RWPE1 (cell line): ENCODE results near the gene TARBP1.

Experiments
- CTCF ChIA-PET: fragments of 350-600 bp; sonication (Branson Sonifier 250); formaldehyde crosslinking; extraction: SDS; loops from one replicate; lab custom pipeline; 2021; lab: Yijun Ruan, JAX
- POLR2A ChIA-PET: fragments of 400-600 bp; formaldehyde crosslinking; extraction: SDS; loops from one replicate; lab custom pipeline; 2020; ENCODE audit warnings: antibody characterized with exemption; ENCODE audit not compliant: low non-redundant PET; lab: Yijun Ruan, JAX
- DNase-seq: peaks from one replicate; pipeline ENCODE4 v3.0.0; 2012; ENCODE audit warnings: low spot score
- H3K27ac ChIP-seq: fragments of 450-650 bp; 2 replicates; pipeline ENCODE4 v1.5.1; 2017
- CTCF ChIP-seq: fragments of 450-650 bp; conservative IDR thresholded peaks from 2 replicates; pipeline ENCODE4 v1.5.1; 2017; ENCODE audit warnings: low read depth, mild to moderate bottlenecking

TARBP1 gene

GRCh38 chr1:234434706-234435105 is 44.3 kb downstream of the TARBP1 start:
- DNase-seq: no peak
- H3K27ac ChIP-seq: no peak overlapping the region
- CTCF ChIA-PET: no interaction called here
- no peak for TF ChIP-seq CTCF
- POLR2A ChIA-PET: no interaction called here

- H3K27ac ChIP-seq: no peak overlapping the region
- DNase-seq: peak; percentile 46
- POLR2A ChIA-PET: no interaction called here
- no peak for TF ChIP-seq CTCF
- CTCF ChIA-PET: no interaction called here
Observed at GRCh38 chr1:234433563-234434285, 45.3 kb downstream of the TARBP1 start.

- POLR2A ChIA-PET: no interaction called here
- TF ChIP-seq CTCF: no peak
- CTCF ChIA-PET: no interaction called here
- DNase-seq: no peak
- H3K27ac ChIP-seq: no peak overlapping the region
Observed at GRCh38 chr1:234431255-234431654, 47.7 kb downstream of the TARBP1 start.

- ChIA-PET POLR2A (no interaction called here), CTCF (interaction anchor here (0.7 kb wide), 1 partner anchor 636 kb away, joined by 3 read pairs; no protein-coding TSS in a partner anchor)
- no peak for TF ChIP-seq CTCF
- DNase-seq: no peak
- H3K27ac ChIP-seq: no peak overlapping the region
Observed at GRCh38 chr1:234430691-234431090, 48.3 kb downstream of the TARBP1 start.

DNA sequence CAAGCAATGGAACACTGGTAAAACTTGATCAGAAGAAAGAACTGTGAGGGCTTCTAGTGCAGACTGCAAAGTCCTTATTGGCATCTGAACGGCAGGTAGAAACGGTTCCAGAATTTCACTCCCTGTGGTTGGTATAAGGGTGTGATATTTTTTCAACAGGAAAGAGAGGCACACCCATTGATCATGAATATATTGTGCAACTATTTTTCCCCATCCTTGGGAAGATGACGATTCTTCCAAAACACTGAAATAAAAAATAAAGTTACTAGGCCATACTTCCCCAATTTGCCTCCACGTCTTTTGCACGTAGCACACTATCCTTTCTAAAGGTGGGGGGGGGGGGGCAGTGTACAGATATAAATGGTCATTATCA is 49.6 kb downstream of the TARBP1 start:
- ChIA-PET POLR2A (no interaction called here), CTCF (no interaction called here)
- H3K27ac ChIP-seq: no peak overlapping the region
- DNase-seq: no peak
- no peak for TF ChIP-seq CTCF

GRCh38 chr1:234427950-234428646 is 50.9 kb downstream of the TARBP1 start:
- H3K27ac ChIP-seq: no peak overlapping the region
- no peak for DNase-seq
- CTCF ChIA-PET: no interaction called here
- no peak for TF ChIP-seq CTCF
- POLR2A ChIA-PET: no interaction called here
